Measurements from ENCODE around the gene ZBTB7C.

Gene ZBTB7C

GRCh38 chr18:48360376-48361021 is 48.7 kb downstream of the ZBTB7C start:
- no peak overlapping the region for H3K4me2 ChIP-seq (ENCODE audit: low read depth, low read length, poor library complexity, severe bottlenecking)
- no peaks in the 10 kb centered on the region for H3K36me3 ChIP-seq (ENCODE audit: low read length)
- H3K27me3 ChIP-seq (ENCODE audit: low read length), result no peaks in the 10 kb centered on the region
- no peaks in the 10 kb centered on the region for H4K20me1 ChIP-seq (ENCODE audit: low read depth, low read length)
- TF ChIP-seq EZH2phosphoT487 (conservative IDR thresholded peaks at IDR 0.05; ENCODE audit: low read length) (no peak), CTCF (IDR thresholded peaks at IDR 0.05; ENCODE audit: insufficient read depth, low read length, poor library complexity, severe bottlenecking) (no peak)
- H3K9me3 ChIP-seq (ENCODE audit: insufficient read depth, low read length), result 0 out of 2 replicates have a peak, but pooled peaks cover 3% of the 10 kb centered on the region
- H2AFZ ChIP-seq (ENCODE audit: low read depth, low read length, severe bottlenecking), result no peak overlapping the region
- no peaks in the 10 kb centered on the region for H3K79me2 ChIP-seq (ENCODE audit: insufficient read depth, low read length)
- no peaks in the 10 kb centered on the region for H3K9me2 ChIP-seq (replicated peaks; ENCODE audit: insufficient read depth, low read length)
- H3F3A ChIP-seq (ENCODE audit: insufficient read depth), result no peaks in the 10 kb centered on the region
- H3K9ac ChIP-seq (ENCODE audit: low read length), result no peak overlapping the region
- no peak overlapping the region for H3K27ac ChIP-seq (ENCODE audit: low read depth, low read length)
- no peak overlapping the region for H3K4me3 ChIP-seq (ENCODE audit: insufficient read depth, low read length, poor library complexity, severe bottlenecking)

- Histone ChIP-seq H3K9me2 (replicated peaks; ENCODE audit: insufficient read depth, low read length) (no peaks in the 10 kb centered on the region), H2AFZ (ENCODE audit: low read depth, low read length, severe bottlenecking) (no peak overlapping the region), H3K27ac (ENCODE audit: low read depth, low read length) (no peak overlapping the region), H3K36me3 (ENCODE audit: low read length) (no peaks in the 10 kb centered on the region), H3K27me3 (ENCODE audit: low read length) (no peaks in the 10 kb centered on the region), H3K79me2 (ENCODE audit: insufficient read depth, low read length) (no peaks in the 10 kb centered on the region), H3K4me2 (ENCODE audit: low read depth, low read length, poor library complexity, severe bottlenecking) (no peak overlapping the region), H4K20me1 (ENCODE audit: low read depth, low read length) (no peaks in the 10 kb centered on the region), H3K9ac (ENCODE audit: low read length) (no peak overlapping the region), H3K4me3 (ENCODE audit: insufficient read depth, low read length, poor library complexity, severe bottlenecking) (no peak overlapping the region), H3F3A (ENCODE audit: insufficient read depth) (no peaks in the 10 kb centered on the region), H3K9me3 (ENCODE audit: insufficient read depth, low read length) (no peaks in the 10 kb centered on the region)
- TF ChIP-seq CTCF (IDR thresholded peaks at IDR 0.05; ENCODE audit: insufficient read depth, low read length, poor library complexity, severe bottlenecking) (no peak), EZH2phosphoT487 (conservative IDR thresholded peaks at IDR 0.05; ENCODE audit: low read length) (no peak)
Observed at GRCh38 chr18:48359626-48360025, 49.6 kb downstream of the ZBTB7C start.

GRCh38 chr18:48358868-48359267 is 50.3 kb downstream of the ZBTB7C start:
- Histone ChIP-seq H3K9me3 (ENCODE audit: insufficient read depth, low read length) (no peaks in the 10 kb centered on the region), H2AFZ (ENCODE audit: low read depth, low read length, severe bottlenecking) (no peak overlapping the region), H3K9me2 (replicated peaks; ENCODE audit: insufficient read depth, low read length) (no peaks in the 10 kb centered on the region), H3K27ac (ENCODE audit: low read depth, low read length) (no peak overlapping the region), H3K4me3 (ENCODE audit: insufficient read depth, low read length, poor library complexity, severe bottlenecking) (no peak overlapping the region), H3K4me2 (ENCODE audit: low read depth, low read length, poor library complexity, severe bottlenecking) (no peak overlapping the region), H3K36me3 (ENCODE audit: low read length) (no peaks in the 10 kb centered on the region), H3K27me3 (ENCODE audit: low read length) (no peaks in the 10 kb centered on the region), H3K79me2 (ENCODE audit: insufficient read depth, low read length) (no peaks in the 10 kb centered on the region), H3F3A (ENCODE audit: insufficient read depth) (no peaks in the 10 kb centered on the region), H3K9ac (ENCODE audit: low read length) (no peak overlapping the region), H4K20me1 (ENCODE audit: low read depth, low read length) (no peaks in the 10 kb centered on the region)
- TF ChIP-seq EZH2phosphoT487 (conservative IDR thresholded peaks at IDR 0.05; ENCODE audit: low read length) (no peak), CTCF (IDR thresholded peaks at IDR 0.05; ENCODE audit: insufficient read depth, low read length, poor library complexity, severe bottlenecking) (no peak)

Data from SU-DHL-6 (cell line).